Keratinocyte (primary cell): ENCODE measurements around the gene IGFBP7. TPM values are rescaled to one million over a fixed set of nuclear protein-coding genes. Genes with fewer than 3 reads are reported as not detected.

Experiments used
- DNase-seq: peaks from one replicate; pipeline ENCODE4 v3.0.0-alpha.2; 2011; ENCODE audit warnings: low read depth, missing footprints, low spot score
- FAIRE-seq: peaks from 2 replicates; lab custom pipeline; 2011; peaks lifted over from hg19 to GRCh38; lab: Jason Lieb, UNC
- H2AFZ ChIP-seq: 2 replicates; pipeline ENCODE4 v1.6.0; 2012; ENCODE audit warnings: low read length, control low read depth, inconsistent platforms; ENCODE audit not compliant: control insufficient read depth
- H3K27ac ChIP-seq: 2 replicates; pipeline ENCODE4 v1.5.1; 2011; ENCODE audit warnings: low read length; ENCODE audit not compliant: control insufficient read depth, insufficient read depth
- H3K27me3 ChIP-seq: 3 replicates; pipeline ENCODE4 v1.6.0; 2011; ENCODE audit warnings: low read length; ENCODE audit not compliant: control insufficient read depth, insufficient read depth; ENCODE audit errors: extremely low read depth
- H3K36me3 ChIP-seq, 2 experiments: 2 replicates in 1 of 2; 3 replicates in 1 of 2; pipeline ENCODE4 v1.5.1; 2011; ENCODE audit warnings: low read length in 2 of 2, mild to moderate bottlenecking in 1 of 2; ENCODE audit not compliant: control insufficient read depth in 2 of 2, insufficient read depth in 2 of 2; ENCODE audit errors: extremely low read depth in 1 of 2
- H3K4me1 ChIP-seq: 3 replicates; pipeline ENCODE4 v1.5.1; 2011; ENCODE audit warnings: low read length; ENCODE audit not compliant: control insufficient read depth, insufficient read depth; ENCODE audit errors: extremely low read depth
- H3K4me2 ChIP-seq: 3 replicates; pipeline ENCODE4 v1.6.0; 2011; ENCODE audit warnings: low read depth, low read length; ENCODE audit not compliant: control insufficient read depth, insufficient read depth; ENCODE audit errors: extremely low read depth
- H3K4me3 ChIP-seq, 3 experiments: fragments of 200-600 bp in 1 of 3; sonication (generic) in 1 of 3; 2 replicates in 2 of 3; 3 replicates in 1 of 3; pipeline ENCODE4 v1.5.1; 2011 to 2016; ENCODE audit warnings: low read length in 3 of 3, mild to moderate bottlenecking in 3 of 3, control low read depth in 2 of 3, inconsistent platforms in 1 of 3, low read depth in 1 of 3, mixed read lengths in 1 of 3, mixed run types in 1 of 3, moderate library complexity in 1 of 3; ENCODE audit not compliant: control insufficient read depth in 2 of 3, insufficient read depth in 2 of 3; ENCODE audit errors: extremely low read depth in 1 of 3
- H3K79me2 ChIP-seq: 2 replicates; pipeline ENCODE4 v1.6.0; 2012; ENCODE audit warnings: low read length; ENCODE audit not compliant: control insufficient read depth, insufficient read depth
- H3K9ac ChIP-seq: 3 replicates; pipeline ENCODE4 v1.6.0; 2011; ENCODE audit warnings: low read length; ENCODE audit not compliant: control insufficient read depth, insufficient read depth; ENCODE audit errors: extremely low read depth
- H3K9me1 ChIP-seq: 3 replicates; pipeline ENCODE4 v1.6.0; 2011; ENCODE audit warnings: low read length; ENCODE audit not compliant: control insufficient read depth, insufficient read depth; ENCODE audit errors: extremely low read depth
- H3K9me3 ChIP-seq: 2 replicates; pipeline ENCODE4 v1.5.1; 2012; ENCODE audit warnings: low read depth, low read length; ENCODE audit not compliant: control insufficient read depth
- H4K20me1 ChIP-seq: 3 replicates; pipeline ENCODE4 v1.6.0; 2011; ENCODE audit warnings: low read length; ENCODE audit not compliant: control insufficient read depth, insufficient read depth; ENCODE audit errors: extremely low read depth
- CTCF ChIP-seq, 3 experiments: IDR thresholded peaks in 1 of 3; conservative IDR thresholded peaks in 1 of 3; optimal IDR thresholded peaks in 1 of 3; 2 replicates in 2 of 3; 3 replicates in 1 of 3; pipeline versions ENCODE3 to v1.5.1; 2011; ENCODE audit warnings: low read length in 3 of 3, mild to moderate bottlenecking in 3 of 3, moderate library complexity in 2 of 3, control low read depth in 1 of 3, inconsistent platforms in 1 of 3; ENCODE audit not compliant: insufficient read depth in 2 of 3; ENCODE audit errors: extremely low read depth in 1 of 3
- EZH2 ChIP-seq: IDR thresholded peaks from one replicate; pipeline ENCODE4 v1.6.1; 2012; ENCODE audit warnings: inconsistent platforms, mild to moderate bottlenecking, low read length, moderate library complexity
- dilution Hi-C: fragments of 300-500 bp; cut with MboI; formaldehyde crosslinking; loops from one replicate; pipeline ENCODE4 v1.7.0; 2020; ENCODE audit warnings: low sequenced_read_pairs; ENCODE audit not compliant: extremely low pct_ligation_motif_present
- polyA plus RNA-seq, 5 experiments: library from polyadenylated mRNA; depleted of rRNA in 3 of 5; stranded (reverse) in 3 of 5; stranded (forward) in 1 of 5; unstranded in 1 of 5; fragments of >200 nt; gene quantifications; 1 replicate in 1 of 5; 2 replicates in 3 of 5; 3 replicates in 1 of 5; pipeline versions ENCODE4 v1.2.1 to v1.2.3, GENCODE V29; 2011 to 2012; ENCODE audit warnings: missing spikeins in 2 of 5, low read depth in 1 of 5, low replicate concordance in 1 of 5

IGFBP7 gene
- polyA plus RNA-seq, 1 donor (not counting 4 experiments of a cell fraction or from before 2014, with no cell fraction given): 413 TPM

DNA sequence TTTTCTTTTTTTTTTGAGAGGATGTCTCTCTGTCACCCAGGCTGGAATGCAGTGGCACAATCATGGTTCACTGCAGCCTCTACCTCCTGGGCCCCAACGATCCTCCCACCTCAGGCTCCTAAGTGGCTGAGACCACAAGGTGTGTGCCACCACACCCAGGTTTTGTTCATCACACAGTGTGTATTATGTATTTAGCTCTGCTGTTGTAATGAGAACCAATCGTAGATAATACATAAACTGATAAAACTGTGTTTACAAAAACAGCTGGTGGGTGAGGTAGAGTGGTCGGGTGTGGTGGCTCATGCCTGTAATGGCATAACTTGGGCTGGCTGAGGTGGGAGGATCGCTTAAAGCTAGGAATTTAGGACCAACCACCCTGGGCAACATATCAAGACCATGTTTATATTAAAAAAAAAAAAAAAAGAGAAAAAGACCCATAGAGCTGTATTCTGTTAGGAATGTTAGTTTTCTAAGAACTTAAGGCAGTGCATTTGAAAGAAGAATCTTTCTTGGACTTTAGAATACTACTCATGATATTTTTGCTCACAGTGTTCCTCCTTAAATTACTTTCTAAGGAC is 96.6 kb downstream of the IGFBP7 start:
- H3K79me2 ChIP-seq: peaks cover 2% of the 10 kb centered on the region
- TF ChIP-seq CTCF (optimal IDR thresholded peaks at IDR 0.05 in 1 of 3, IDR thresholded peaks at IDR 0.05 in 1 of 3, conservative IDR thresholded peaks at IDR 0.05 in 1 of 3; ENCODE audit: extremely low read depth in 1 of 3, insufficient read depth in 2 of 3, low read length in 3 of 3): no peak
- TF ChIP-seq EZH2: no peak
- dilution Hi-C loops: no loop called here

DNA sequence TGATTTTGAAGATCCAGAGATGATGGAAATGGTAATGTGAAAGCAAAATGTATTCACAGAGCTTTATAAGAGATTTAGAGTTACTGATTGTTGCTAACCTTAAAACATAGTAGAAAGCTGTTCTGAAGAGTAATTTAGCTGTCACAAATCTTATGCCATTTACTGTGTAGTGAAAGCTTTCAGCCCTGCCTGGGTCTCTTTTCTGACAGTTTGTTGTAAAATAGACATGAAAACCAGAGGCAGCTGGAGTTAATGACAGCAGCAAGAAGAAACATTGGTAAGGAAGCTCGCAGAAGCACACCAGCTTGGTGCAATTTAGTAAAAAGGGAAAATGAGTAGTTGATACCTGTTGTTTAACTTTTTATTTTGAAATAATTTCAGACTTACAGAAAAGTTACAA is 110.4 kb downstream of the IGFBP7 start:
- dilution Hi-C loops: no loop called here

More for the DNA sequence above, 96.6 kb downstream of the IGFBP7 start:
- Histone ChIP-seq H3K4me2 (no peak overlapping the region), H3K9me1 (no peaks in the 10 kb centered on the region), H3K27ac (no peak overlapping the region), H4K20me1 (peaks cover 2% of the 10 kb centered on the region), H3K4me3 (no peak overlapping the region), H3K9ac (no peak overlapping the region), H2AFZ (no peak overlapping the region), H3K27me3 (no peaks in the 10 kb centered on the region), H3K9me3 (no peaks in the 10 kb centered on the region), H3K4me1 (no peaks in the 10 kb centered on the region), H3K36me3 (peaks cover 17 to 33% of the 10 kb centered on the region in 2 experiments)
- DNase-seq (no peak), FAIRE-seq (no peak)

More for the DNA sequence above, 110.4 kb downstream of the IGFBP7 start:
- Histone ChIP-seq H3K4me3 (no peak overlapping the region), H3K9me3 (no peaks in the 10 kb centered on the region), H3K9me1 (no peaks in the 10 kb centered on the region), H3K27me3 (no peaks in the 10 kb centered on the region), H3K27ac (no peak overlapping the region), H3K4me2 (no peak overlapping the region), H2AFZ (no peak overlapping the region), H3K4me1 (no peaks in the 10 kb centered on the region), H3K9ac (no peak overlapping the region), H3K36me3 (peaks cover 12 to 22% of the 10 kb centered on the region in 2 experiments), H3K79me2 (peaks cover 21% of the 10 kb centered on the region), H4K20me1 (no peaks in the 10 kb centered on the region)
- FAIRE-seq (no peak), DNase-seq (no peak)
- TF ChIP-seq CTCF (optimal IDR thresholded peaks at IDR 0.05 in 1 of 3, IDR thresholded peaks at IDR 0.05 in 1 of 3, conservative IDR thresholded peaks at IDR 0.05 in 1 of 3; ENCODE audit: extremely low read depth in 1 of 3, insufficient read depth in 2 of 3, low read length in 3 of 3): no peak
- no peak for TF ChIP-seq EZH2
